NCI-H748 (cell line): Measurements from ENCODE around the gene PEX7.
A peak's percentile ranks its signal among the peaks of the same experiment; 100 is the strongest.
"Not testable (repeated sequence)": the region's sequence is repeated elsewhere in the genome, so short reads cannot be mapped to it uniquely, and the experiment has no call there.

Source experiments
- DNase-seq: peaks from one replicate; lab custom pipeline; 2025; ENCODE audit not compliant: unreplicated experiment; lab: John Stamatoyannopoulos, UW

Gene PEX7

GRCh38 chr6:136790411-136791295, 31.7 kb upstream of the PEX7 start:
- DNase-seq = peak; percentile 26

- DNase-seq = peak; percentile 83
These were observed 30.9 kb upstream of the PEX7 start for GRCh38 chr6:136791296-136792094.

GRCh38 chr6:136792095-136792409, 30.3 kb upstream of the PEX7 start:
- no peak for DNase-seq

- peak; percentile 92 for DNase-seq
These were observed 29.8 kb upstream of the PEX7 start, which contains the start of gene MAP3K5 for GRCh38 chr6:136792410-136793262. Gene MAP3K5 (minus strand): TSS chr6:136792477. CDS start chr6:136792157, 320 bp downstream.

- no peak for DNase-seq
These were observed 29.0 kb upstream of the PEX7 start for GRCh38 chr6:136793363-136793762.

- no peak for DNase-seq
These were observed 27.0 kb upstream of the PEX7 start for GRCh38 chr6:136795386-136795785.

GRCh38 chr6:136795996-136796395, 26.4 kb upstream of the PEX7 start:
- DNase-seq = no peak

- no peak for DNase-seq
These were observed 24.3 kb upstream of the PEX7 start for GRCh38 chr6:136798044-136798443.

- no peak for DNase-seq
These were observed 20.8 kb upstream of the PEX7 start for GRCh38 chr6:136801581-136801980.

- no peak for DNase-seq
These were observed 18.8 kb upstream of the PEX7 start for GRCh38 chr6:136803608-136804007.

GRCh38 chr6:136809091-136809860, 13.1 kb upstream of the PEX7 start:
- no peak for DNase-seq

GRCh38 chr6:136811272-136811671, 11.1 kb upstream of the PEX7 start:
- no peak for DNase-seq

- no peak for DNase-seq
These were observed 10.2 kb upstream of the PEX7 start for GRCh38 chr6:136812174-136812573.

GRCh38 chr6:136815608-136816007, 6.8 kb upstream of the PEX7 start:
- DNase-seq = not testable (repeated sequence)

- no peak for DNase-seq
These were observed 5.7 kb upstream of the PEX7 start for GRCh38 chr6:136816656-136817055.

GRCh38 chr6:136820561-136820960, 1.8 kb upstream of the PEX7 start:
- DNase-seq = no peak

- peak; percentile 66 for DNase-seq
These were observed 381 bp upstream of the PEX7 start for GRCh38 chr6:136822046-136822375.

GRCh38 chr6:136823128-136823660, 802 bp downstream of the PEX7 start:
- DNase-seq = no peak

GRCh38 chr6:136826216-136826615, 3.8 kb downstream of the PEX7 start:
- no peak for DNase-seq

- no peak for DNase-seq
These were observed 9.6 kb downstream of the PEX7 start for GRCh38 chr6:136831873-136832562.
